22Rv1 (cell line): ENCODE results near the gene DENND5B.

ENCODE experiments used
- H3K27ac ChIP-seq: fragments of 450-650 bp; 2 replicates; pipeline ENCODE4 v1.5.1; 2017
- CTCF ChIP-seq: fragments of 450-650 bp; IDR thresholded peaks from 2 replicates; pipeline ENCODE4 v1.5.1; 2017; ENCODE audit warnings: mild to moderate bottlenecking
- ZFX ChIP-seq: fragments of 450-650 bp; IDR thresholded peaks from 2 replicates; pipeline ENCODE4 v1.6.1; 2017; ENCODE audit warnings: antibody characterized with exemption, borderline replicate concordance

DENND5B gene

GRCh38 chr12:31470459-31470858, 120.5 kb downstream of the DENND5B start:
- no peak overlapping the region for H3K27ac ChIP-seq
- no peak for TF ChIP-seq ZFX
- no peak for TF ChIP-seq CTCF

GRCh38 chr12:31466768-31467167, 124.2 kb downstream of the DENND5B start:
- no peak overlapping the region for H3K27ac ChIP-seq
- no peak for TF ChIP-seq CTCF
- TF ChIP-seq ZFX, result no peak

GRCh38 chr12:31465002-31465401, 125.9 kb downstream of the DENND5B start:
- TF ChIP-seq ZFX, result no peak
- TF ChIP-seq CTCF, result no peak
- no peak overlapping the region for H3K27ac ChIP-seq

- TF ChIP-seq ZFX (no peak), CTCF (no peak)
Measured at GRCh38 chr12:31460024-31460423, 130.9 kb downstream of the DENND5B start.

GRCh38 chr12:31456562-31456961, 134.4 kb downstream of the DENND5B start:
- no peak overlapping the region for H3K27ac ChIP-seq
- TF ChIP-seq ZFX, result no peak
- no peak for TF ChIP-seq CTCF

More at GRCh38 chr12:31460024-31460423, 130.9 kb downstream of the DENND5B start:
- H3K27ac ChIP-seq, result peak overlapping the region; percentile 51

GRCh38 chr12:31444736-31445135, 146.2 kb downstream of the DENND5B start:
- no peak overlapping the region for H3K27ac ChIP-seq
- TF ChIP-seq ZFX, result no peak
- TF ChIP-seq CTCF, result no peak

- TF ChIP-seq ZFX (no peak), CTCF (no peak)
- H3K27ac ChIP-seq, result no peak overlapping the region
Measured at GRCh38 chr12:31440586-31440985, 150.3 kb downstream of the DENND5B start.
